ENCODE data around the gene EREG.

DNA sequence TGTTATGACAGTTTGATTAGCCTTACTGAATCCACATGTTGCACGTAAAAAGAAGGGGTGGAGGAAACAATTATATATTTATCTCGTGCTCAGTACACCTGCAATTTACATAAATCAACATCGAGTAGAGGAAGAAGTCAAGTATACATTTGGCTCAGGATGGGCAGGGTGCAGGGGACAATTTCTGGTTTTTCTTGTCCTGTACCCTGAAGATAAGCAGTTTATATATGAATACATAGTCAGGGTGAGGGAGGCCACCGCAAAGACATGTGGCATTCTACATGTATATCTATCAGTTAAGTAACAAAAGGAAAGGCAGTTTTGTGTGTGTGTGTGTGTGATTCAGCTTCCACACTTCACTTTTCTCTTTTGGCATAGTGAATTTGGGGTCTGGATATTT is 11.1 kb upstream of the EREG start:
- TF ChIP-seq, protein P1, sequence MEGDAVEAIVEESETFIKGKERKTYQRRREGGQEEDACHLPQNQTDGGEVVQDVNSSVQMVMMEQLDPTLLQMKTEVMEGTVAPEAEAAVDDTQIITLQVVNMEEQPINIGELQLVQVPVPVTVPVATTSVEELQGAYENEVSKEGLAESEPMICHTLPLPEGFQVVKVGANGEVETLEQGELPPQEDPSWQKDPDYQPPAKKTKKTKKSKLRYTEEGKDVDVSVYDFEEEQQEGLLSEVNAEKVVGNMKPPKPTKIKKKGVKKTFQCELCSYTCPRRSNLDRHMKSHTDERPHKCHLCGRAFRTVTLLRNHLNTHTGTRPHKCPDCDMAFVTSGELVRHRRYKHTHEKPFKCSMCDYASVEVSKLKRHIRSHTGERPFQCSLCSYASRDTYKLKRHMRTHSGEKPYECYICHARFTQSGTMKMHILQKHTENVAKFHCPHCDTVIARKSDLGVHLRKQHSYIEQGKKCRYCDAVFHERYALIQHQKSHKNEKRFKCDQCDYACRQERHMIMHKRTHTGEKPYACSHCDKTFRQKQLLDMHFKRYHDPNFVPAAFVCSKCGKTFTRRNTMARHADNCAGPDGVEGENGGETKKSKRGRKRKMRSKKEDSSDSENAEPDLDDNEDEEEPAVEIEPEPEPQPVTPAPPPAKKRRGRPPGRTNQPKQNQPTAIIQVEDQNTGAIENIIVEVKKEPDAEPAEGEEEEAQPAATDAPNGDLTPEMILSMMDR (IDR thresholded peaks at IDR 0.05), result no peak
- no peak for TF ChIP-seq POLR2A (IDR thresholded peaks at IDR 0.05)

All from thyroid gland (tissue), 4 donors.